Neural crest cell (in vitro differentiated cells): ENCODE data around the gene TRPM2. TPM values are rescaled to one million over a fixed set of nuclear protein-coding genes. Genes with fewer than 3 reads are reported as not detected.
A peak's percentile ranks its signal among the peaks of the same experiment; 100 is the strongest.

Experiments used
- DNase-seq: peaks from one replicate; pipeline ENCODE4 v3.0.0; 2021; ENCODE audit warnings: low read depth, mixed read lengths, low spot score
- H3K27ac Mint-ChIP-seq: one replicate; pipeline ENCODE4 v1.8.0; 2021; ENCODE audit warnings: mild to moderate bottlenecking, mixed read lengths; ENCODE audit not compliant: unreplicated experiment
- H3K27me3 Mint-ChIP-seq: 2 replicates; pipeline ENCODE4 v1.8.0; 2021; ENCODE audit warnings: low read depth, mild to moderate bottlenecking, mixed read lengths
- H3K36me3 Mint-ChIP-seq: 2 replicates; pipeline ENCODE4 v1.8.0; 2021; ENCODE audit warnings: low read depth, mild to moderate bottlenecking, mixed read lengths
- H3K4me1 Mint-ChIP-seq: 2 replicates; pipeline ENCODE4 v1.8.0; 2021; ENCODE audit warnings: mixed read lengths
- H3K4me3 Mint-ChIP-seq: one replicate; pipeline ENCODE4 v1.8.0; 2021; ENCODE audit warnings: mild to moderate bottlenecking, mixed read lengths
- H3K9me3 Mint-ChIP-seq: 2 replicates; pipeline ENCODE4 v1.8.0; 2021; ENCODE audit warnings: mixed read lengths
- CTCF ChIP-seq: fragments of 200-600 bp; sonication (generic); conservative IDR thresholded peaks from 2 replicates; pipeline ENCODE4 v1.5.0; 2021; ENCODE audit warnings: antibody characterized with exemption, mild to moderate bottlenecking
- total RNA-seq: library from RNA; stranded (reverse); gene quantifications from 2 replicates; pipeline ENCODE4 v1.2.1, GENCODE V29; 2021

Gene TRPM2
- total RNA-seq, 1 donor from 2014 or later: not detected

- Mint-ChIP-seq H3K4me3 (no peak overlapping the region), H3K27ac (no peak overlapping the region), H3K27me3 (peaks cover 15% of the 10 kb centered on the region), H3K36me3 (no peaks in the 10 kb centered on the region), H3K4me1 (peaks cover 4% of the 10 kb centered on the region), H3K9me3 (peaks cover 5% of the 10 kb centered on the region)
- no peak for TF ChIP-seq CTCF
- no peak for DNase-seq
Observed at GRCh38 chr21:44377922-44378645, 24.7 kb downstream of the TRPM2 start.

GRCh38 chr21:44378646-44379514 lies 25.5 kb downstream of the TRPM2 start:
- no peak overlapping the region for H3K4me3 Mint-ChIP-seq
- peaks cover 17% of the 10 kb centered on the region for H3K27me3 Mint-ChIP-seq
- DNase-seq: no peak
- TF ChIP-seq CTCF: no peak
- H3K27ac Mint-ChIP-seq: peak overlapping the region; percentile 12
- H3K4me1 Mint-ChIP-seq: peaks cover 4% of the 10 kb centered on the region
- H3K36me3 Mint-ChIP-seq: no peaks in the 10 kb centered on the region
- H3K9me3 Mint-ChIP-seq: peaks cover 5% of the 10 kb centered on the region

- Mint-ChIP-seq H3K4me3 (no peak overlapping the region), H3K36me3 (no peaks in the 10 kb centered on the region), H3K4me1 (peaks cover 4% of the 10 kb centered on the region), H3K27ac (no peak overlapping the region), H3K9me3 (peaks cover 5% of the 10 kb centered on the region), H3K27me3 (peaks cover 18% of the 10 kb centered on the region)
- DNase-seq: no peak
- TF ChIP-seq CTCF: no peak
Observed at GRCh38 chr21:44379515-44379848, 26.1 kb downstream of the TRPM2 start.

GRCh38 chr21:44379991-44380865 lies 26.8 kb downstream of the TRPM2 start:
- Mint-ChIP-seq H3K4me3 (no peak overlapping the region), H3K9me3 (peaks cover 5% of the 10 kb centered on the region), H3K36me3 (no peaks in the 10 kb centered on the region), H3K4me1 (peaks cover 4% of the 10 kb centered on the region), H3K27me3 (peaks cover 15% of the 10 kb centered on the region), H3K27ac (no peak overlapping the region)
- no peak for TF ChIP-seq CTCF
- no peak for DNase-seq

GRCh38 chr21:44380876-44381275 lies 27.5 kb downstream of the TRPM2 start:
- H3K27me3 Mint-ChIP-seq: peaks cover 18% of the 10 kb centered on the region
- no peak overlapping the region for H3K27ac Mint-ChIP-seq
- no peaks in the 10 kb centered on the region for H3K36me3 Mint-ChIP-seq
- no peak for TF ChIP-seq CTCF
- no peak overlapping the region for H3K4me3 Mint-ChIP-seq
- peaks cover 4% of the 10 kb centered on the region for H3K4me1 Mint-ChIP-seq
- no peak for DNase-seq
- H3K9me3 Mint-ChIP-seq: peaks cover 5% of the 10 kb centered on the region
